ENCODE results near the gene GRID1.
"Not testable (repeated sequence)": the region's sequence is repeated elsewhere in the genome, so short reads cannot be mapped to it uniquely, and the experiment has no call there.

Gene GRID1

GRCh38 chr10:86109421-86109820 is 257.2 kb downstream of the GRID1 start:
- DNase-seq (ENCODE audit: low read depth, low spot score): no peak

GRCh38 chr10:86108696-86109095 is 257.9 kb downstream of the GRID1 start:
- no peak for DNase-seq (ENCODE audit: low read depth, low spot score)

- DNase-seq (ENCODE audit: low read depth, low spot score): not testable (repeated sequence)
Measured at GRCh38 chr10:86107611-86108310, 258.8 kb downstream of the GRID1 start.

GRCh38 chr10:86107131-86107530 is 259.5 kb downstream of the GRID1 start:
- DNase-seq (ENCODE audit: low read depth, low spot score): no peak

DNA sequence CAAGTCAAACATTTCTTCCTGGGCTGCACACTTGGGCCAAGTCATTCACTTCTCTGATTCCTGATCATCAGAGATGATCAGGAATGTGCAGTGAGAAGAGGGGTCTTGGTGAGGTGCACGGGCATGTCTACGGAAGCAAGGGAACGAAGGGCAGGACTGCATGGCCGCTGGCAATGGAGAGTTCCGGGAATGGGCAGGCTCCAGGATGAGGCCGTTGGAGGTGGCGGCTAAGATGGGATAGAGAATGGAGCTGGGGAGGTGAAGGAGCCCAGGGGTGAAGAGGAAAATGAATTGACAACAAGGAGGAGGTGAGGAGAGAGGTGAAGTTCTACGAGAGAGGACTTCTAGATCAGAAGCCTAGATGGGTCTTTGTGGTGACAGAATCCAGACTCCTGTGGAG is 260.0 kb downstream of the GRID1 start:
- DNase-seq (ENCODE audit: low read depth, low spot score): no peak

- DNase-seq (ENCODE audit: low read depth, low spot score): no peak
Measured at GRCh38 chr10:86105640-86106039, 261.0 kb downstream of the GRID1 start.

DNA sequence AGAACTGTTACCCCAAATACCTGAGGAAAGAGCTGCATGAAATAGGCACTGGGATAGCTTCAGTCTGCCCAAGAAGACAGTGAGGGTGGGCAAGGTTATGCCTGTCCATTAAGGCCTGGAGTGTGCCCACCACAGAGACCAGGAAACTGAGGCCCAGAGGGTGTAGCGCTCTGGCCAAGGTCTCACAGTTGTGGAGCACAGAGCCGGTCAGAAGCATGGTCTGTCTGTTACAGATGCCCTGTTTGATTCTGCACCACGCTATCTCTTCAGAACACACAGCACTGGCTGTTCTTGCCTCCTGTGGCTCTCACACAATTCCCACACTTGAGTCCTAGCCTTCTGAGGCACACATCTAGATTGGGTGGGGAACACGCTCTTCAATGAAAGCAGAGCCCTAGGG is 261.4 kb downstream of the GRID1 start:
- no peak for DNase-seq (ENCODE audit: low read depth, low spot score)

DNA sequence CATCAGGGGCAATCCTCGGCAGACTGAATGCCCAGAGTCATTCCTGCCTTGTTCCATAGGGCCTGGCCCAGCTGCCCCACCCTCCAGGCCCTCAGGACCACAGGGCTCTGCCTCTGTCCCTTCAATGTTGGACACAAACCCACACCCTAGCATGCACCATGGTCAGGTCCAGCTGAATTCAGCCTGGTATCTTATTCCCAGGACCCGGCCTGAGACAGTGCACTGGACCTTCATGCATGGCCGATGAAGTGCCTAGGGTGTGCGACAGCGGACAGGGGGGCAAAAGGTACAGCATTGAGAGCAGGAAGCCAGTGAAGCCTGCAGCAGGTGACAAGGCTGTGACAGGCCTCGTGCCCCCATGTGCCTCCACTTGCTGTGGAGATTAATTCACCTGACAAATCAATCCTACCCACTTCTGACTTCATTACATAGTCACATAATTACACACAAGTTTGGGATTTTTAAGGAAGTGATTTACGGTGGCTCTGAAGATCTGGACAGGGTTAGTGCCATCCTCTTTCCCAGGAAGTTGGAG is 261.9 kb downstream of the GRID1 start:
- DNase-seq (ENCODE audit: low read depth, low spot score): no peak

- DNase-seq (ENCODE audit: low read depth, low spot score): no peak
Measured at GRCh38 chr10:86104156-86104555, 262.4 kb downstream of the GRID1 start.

DNA sequence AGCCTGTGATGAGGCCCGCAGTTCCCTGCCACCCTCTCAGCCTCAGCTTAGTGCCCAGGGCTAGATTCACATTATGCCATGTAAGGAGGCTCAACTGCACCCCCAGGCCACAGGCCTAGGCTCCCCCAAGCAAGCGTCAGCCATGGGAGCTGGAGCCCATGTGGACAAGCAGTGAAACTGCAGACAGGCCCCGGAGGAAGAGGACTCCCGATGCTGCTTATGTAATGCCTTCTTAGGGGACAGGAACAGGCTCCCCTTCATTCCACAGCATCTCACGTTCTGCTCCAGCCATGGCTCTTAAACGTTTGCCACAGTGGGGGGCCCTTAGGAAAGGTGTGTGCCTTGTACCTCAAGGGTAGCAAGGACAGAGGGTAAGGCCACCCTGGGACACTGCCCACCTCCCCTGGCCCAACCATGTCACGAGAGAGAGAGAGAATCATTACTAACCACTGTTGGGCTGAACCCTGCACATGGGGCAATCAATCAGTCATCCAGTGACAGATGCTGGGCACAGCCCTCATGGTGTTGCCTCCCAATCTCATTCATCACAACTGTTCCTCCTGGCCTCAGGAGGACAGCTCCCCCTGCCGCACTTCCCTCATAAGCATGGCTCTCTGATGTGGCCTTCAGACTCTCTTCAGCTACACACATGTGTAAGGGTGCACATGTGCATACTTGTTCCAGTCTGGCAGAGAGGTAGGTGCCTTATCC is 263.0 kb downstream of the GRID1 start:
- no peak for DNase-seq (ENCODE audit: low read depth, low spot score)

DNA sequence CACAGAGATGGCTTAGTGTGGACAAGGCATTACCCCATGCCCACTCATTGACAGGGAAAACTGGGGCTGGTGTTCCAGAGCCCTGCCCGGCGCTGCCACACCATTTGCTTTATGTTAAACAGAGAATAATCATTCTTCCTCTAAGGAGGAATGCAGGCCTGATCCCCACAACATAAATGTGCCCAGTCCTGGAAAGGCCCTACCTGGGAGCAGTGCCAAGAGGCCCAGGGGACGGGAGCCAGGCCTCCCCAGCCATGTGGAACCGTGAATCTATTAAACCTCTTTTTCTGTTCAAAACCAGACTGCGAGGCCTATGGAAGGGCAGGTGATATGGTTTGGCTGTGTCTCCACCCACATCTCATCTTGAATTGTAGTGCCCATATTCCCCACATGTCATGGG is 264.1 kb downstream of the GRID1 start:
- DNase-seq (ENCODE audit: low read depth, low spot score): no peak

GRCh38 chr10:86102031-86102430 is 264.6 kb downstream of the GRID1 start:
- DNase-seq (ENCODE audit: low read depth, low spot score): no peak

GRCh38 chr10:86100581-86101061 is 266.0 kb downstream of the GRID1 start:
- no peak for DNase-seq (ENCODE audit: low read depth, low spot score)

GRCh38 chr10:86099542-86100334 is 266.9 kb downstream of the GRID1 start:
- no peak for DNase-seq (ENCODE audit: low read depth, low spot score)

- no peak for DNase-seq (ENCODE audit: low read depth, low spot score)
Measured at GRCh38 chr10:86098187-86098881, 268.3 kb downstream of the GRID1 start.

DNA sequence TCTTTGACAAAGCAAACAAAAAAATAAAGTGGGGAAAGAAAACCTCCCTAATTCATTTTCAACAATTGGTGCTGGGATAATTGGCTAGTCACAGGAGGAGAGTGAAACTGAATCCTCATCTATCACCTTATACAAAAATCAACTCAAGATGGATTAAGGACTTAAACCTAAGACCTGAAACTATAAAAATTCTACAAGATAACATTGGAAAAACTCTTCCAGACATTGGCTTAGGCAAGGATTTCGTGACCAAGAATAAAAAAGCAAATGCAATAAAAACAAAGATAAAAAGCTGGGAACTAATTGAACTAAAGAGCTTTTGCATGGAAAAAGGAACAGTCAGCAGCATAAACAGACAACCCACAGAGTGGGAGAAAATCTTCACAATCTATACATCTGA is 271.5 kb downstream of the GRID1 start:
- not testable (repeated sequence) for DNase-seq (ENCODE audit: low read depth, low spot score)

DNA sequence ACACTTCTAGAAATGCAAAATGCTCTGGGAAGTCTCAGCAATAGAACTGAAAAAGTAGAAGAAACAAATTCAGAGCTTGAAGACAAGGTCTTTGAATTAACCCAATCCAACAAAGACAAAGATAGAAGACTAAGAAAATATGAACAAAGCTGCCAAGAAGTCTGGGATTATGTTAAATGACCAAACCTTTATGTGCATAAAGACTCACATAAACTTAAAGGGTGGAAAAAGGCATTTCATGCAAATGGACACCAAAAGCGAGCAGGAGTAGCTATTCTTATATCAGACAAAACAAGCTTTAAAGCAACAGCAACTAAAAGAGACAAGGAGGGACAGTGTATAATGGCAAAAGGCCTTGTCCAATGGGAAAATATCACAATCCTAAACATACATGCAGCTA is 274.3 kb downstream of the GRID1 start:
- not testable (repeated sequence) for DNase-seq (ENCODE audit: low read depth, low spot score)

DNA sequence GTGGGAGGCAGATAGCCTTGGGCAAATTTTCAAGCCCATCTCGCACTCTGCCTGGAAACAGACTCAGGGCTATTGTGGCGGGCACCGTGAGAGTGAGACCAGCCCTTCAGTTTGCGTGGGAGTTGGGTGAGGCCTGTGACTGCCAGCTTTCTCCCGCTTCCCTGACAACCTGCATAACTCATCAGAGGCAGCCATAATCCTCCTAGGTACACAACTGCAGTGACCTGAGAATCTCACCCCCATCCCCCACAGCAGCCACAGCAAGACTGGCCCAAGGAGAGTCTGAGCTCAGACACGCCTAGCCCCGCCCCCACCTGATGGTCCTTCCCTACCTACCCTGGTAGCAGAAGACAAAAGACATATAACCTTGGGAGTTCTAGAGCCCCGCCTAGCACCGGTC is 275.4 kb downstream of the GRID1 start:
- no peak for DNase-seq (ENCODE audit: low read depth, low spot score)

GRCh38 chr10:86090807-86091206 is 275.8 kb downstream of the GRID1 start:
- DNase-seq (ENCODE audit: low read depth, low spot score): no peak

GRCh38 chr10:86087716-86088115 is 278.9 kb downstream of the GRID1 start:
- DNase-seq (ENCODE audit: low read depth, low spot score): no peak

- DNase-seq (ENCODE audit: low read depth, low spot score): no peak
Measured at GRCh38 chr10:86086418-86086817, 280.2 kb downstream of the GRID1 start.

DNA sequence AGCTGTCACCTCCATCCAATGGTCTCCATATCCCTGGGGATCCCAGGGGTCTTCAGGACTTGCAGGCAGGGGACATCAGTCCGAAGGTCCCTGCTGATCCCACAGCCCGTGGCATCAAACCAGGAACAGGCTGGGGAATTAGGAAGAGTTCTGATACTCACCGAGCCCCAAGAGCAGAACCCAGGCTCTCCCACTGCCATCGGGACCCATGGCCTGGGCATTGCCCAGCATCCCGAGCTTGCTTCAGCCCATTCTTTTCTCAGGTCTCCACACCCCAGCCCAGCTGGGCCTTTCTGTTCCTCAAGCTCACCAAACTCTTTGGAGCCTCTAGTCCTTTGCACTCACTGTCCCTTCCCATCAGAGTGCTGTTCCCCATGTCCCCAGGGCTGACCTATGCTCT is 280.9 kb downstream of the GRID1 start:
- DNase-seq (ENCODE audit: low read depth, low spot score): no peak
